MM.1S (cell line): ENCODE data around the gene SPRR1B.

Experiments
- DNase-seq: peaks from one replicate; pipeline ENCODE4 v3.0.0-alpha.2; 2015
- H2AFZ ChIP-seq: fragments of 300-600 bp; sonication (generic); 2 replicates; pipeline ENCODE4 v1.6.0; 2016; ENCODE audit warnings: antibody characterized with exemption, low read length
- H3F3A ChIP-seq: fragments of 300-600 bp; sonication (generic); 2 replicates; pipeline ENCODE4 v1.6.1; 2016; ENCODE audit warnings: mild to moderate bottlenecking, antibody characterized with exemption, low read length, moderate library complexity, mixed read lengths; ENCODE audit not compliant: insufficient read depth
- H3K27ac ChIP-seq: fragments of 300-600 bp; sonication (generic); 2 replicates; pipeline ENCODE4 v1.5.1; 2016; ENCODE audit warnings: mild to moderate bottlenecking, low read length
- H3K27me3 ChIP-seq: fragments of 300-600 bp; sonication (generic); replicated peaks from 2 replicates; pipeline ENCODE4 v1.6.0; 2016; ENCODE audit warnings: low read length; ENCODE audit not compliant: insufficient read depth
- H3K36me3 ChIP-seq: fragments of 300-600 bp; sonication (generic); replicated peaks from 2 replicates; pipeline ENCODE4 v1.6.1; 2016; ENCODE audit warnings: mild to moderate bottlenecking, low read length, mixed read lengths; ENCODE audit not compliant: insufficient read depth
- H3K4me1 ChIP-seq: fragments of 300-600 bp; sonication (generic); 2 replicates; pipeline ENCODE4 v1.6.1; 2016; ENCODE audit warnings: low read length, mixed read lengths
- H3K4me2 ChIP-seq: fragments of 300-600 bp; sonication (generic); 2 replicates; pipeline ENCODE4 v1.6.0; 2016; ENCODE audit warnings: low read depth, low read length
- H3K4me3 ChIP-seq: fragments of 300-600 bp; sonication (generic); 2 replicates; pipeline ENCODE4 v1.5.1; 2016; ENCODE audit warnings: low read length, mixed read lengths
- H3K79me2 ChIP-seq: fragments of 300-600 bp; sonication (generic); 2 replicates; pipeline ENCODE4 v1.6.1; 2016; ENCODE audit warnings: mixed run types, low read length, mixed read lengths
- H3K9ac ChIP-seq: fragments of 300-600 bp; sonication (generic); 2 replicates; pipeline ENCODE4 v1.6.1; 2016; ENCODE audit warnings: low read length, mixed read lengths
- H3K9me2 ChIP-seq: fragments of 300-600 bp; sonication (generic); replicated peaks from 2 replicates; pipeline ENCODE4 v1.6.1; 2016; ENCODE audit warnings: mild to moderate bottlenecking, low read length, mixed read lengths; ENCODE audit not compliant: insufficient read depth
- H3K9me3 ChIP-seq: fragments of 300-600 bp; sonication (generic); replicated peaks from 2 replicates; pipeline ENCODE4 v1.6.1; 2016; ENCODE audit warnings: mild to moderate bottlenecking, low read length, mixed read lengths; ENCODE audit not compliant: insufficient read depth
- H4K20me1 ChIP-seq: fragments of 300-600 bp; sonication (generic); 2 replicates; pipeline ENCODE4 v1.6.1; 2016; ENCODE audit warnings: mild to moderate bottlenecking, low read length, moderate library complexity, mixed read lengths; ENCODE audit not compliant: insufficient read depth
- EZH2 ChIP-seq: fragments of 300-600 bp; sonication (generic); optimal IDR thresholded peaks from 2 replicates; pipeline ENCODE3; 2017; ENCODE audit warnings: low read depth, mild to moderate bottlenecking, antibody characterized with exemption, low read length, mixed read lengths
- EZH2phosphoT487 ChIP-seq: fragments of 300-600 bp; sonication (generic); IDR thresholded peaks from 2 replicates; pipeline ENCODE4 v1.6.1; 2018; ENCODE audit warnings: antibody characterized with exemption, low read length
- TF ChIP-seq, protein P1 (sequence below): fragments of 300-600 bp; sonication (generic); IDR thresholded peaks from 2 replicates; pipeline ENCODE4 v1.5.1; 2016; ENCODE audit warnings: antibody characterized with exemption, low read length, mixed read lengths

SPRR1B gene

DNA sequence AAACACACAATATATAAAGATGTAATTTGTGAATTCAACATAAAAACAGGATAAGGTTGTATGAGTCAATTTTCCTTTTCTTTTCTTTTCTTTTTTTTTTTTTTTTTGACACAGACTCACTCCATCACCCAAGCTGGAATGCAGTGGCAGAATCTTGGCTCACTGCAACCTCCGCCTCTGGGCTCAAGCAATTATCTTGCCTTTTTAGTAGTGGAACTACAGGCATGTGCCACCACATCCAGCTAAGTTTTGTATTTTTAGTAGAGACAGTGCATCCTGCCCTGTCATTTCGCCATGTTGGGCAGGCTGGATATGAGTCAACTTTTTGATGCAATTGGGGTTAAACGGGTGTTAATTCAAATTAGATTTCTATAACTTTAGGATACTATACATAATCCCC is 50.7 kb downstream of the SPRR1B start:
- Histone ChIP-seq H3K27ac (no peak overlapping the region), H3K4me2 (no peak overlapping the region), H3K4me1 (no peaks in the 10 kb centered on the region), H3F3A (no peaks in the 10 kb centered on the region), H3K4me3 (no peak overlapping the region), H3K79me2 (no peaks in the 10 kb centered on the region), H3K36me3 (no peaks in the 10 kb centered on the region), H4K20me1 (no peaks in the 10 kb centered on the region), H3K9me3 (no peaks in the 10 kb centered on the region), H2AFZ (no peak overlapping the region), H3K27me3 (no peaks in the 10 kb centered on the region), H3K9ac (no peak overlapping the region), H3K9me2 (no peaks in the 10 kb centered on the region)
- no peak for DNase-seq
- TF ChIP-seq EZH2phosphoT487, result no peak
- TF ChIP-seq EZH2, result no peak
- TF ChIP-seq, protein P1, sequence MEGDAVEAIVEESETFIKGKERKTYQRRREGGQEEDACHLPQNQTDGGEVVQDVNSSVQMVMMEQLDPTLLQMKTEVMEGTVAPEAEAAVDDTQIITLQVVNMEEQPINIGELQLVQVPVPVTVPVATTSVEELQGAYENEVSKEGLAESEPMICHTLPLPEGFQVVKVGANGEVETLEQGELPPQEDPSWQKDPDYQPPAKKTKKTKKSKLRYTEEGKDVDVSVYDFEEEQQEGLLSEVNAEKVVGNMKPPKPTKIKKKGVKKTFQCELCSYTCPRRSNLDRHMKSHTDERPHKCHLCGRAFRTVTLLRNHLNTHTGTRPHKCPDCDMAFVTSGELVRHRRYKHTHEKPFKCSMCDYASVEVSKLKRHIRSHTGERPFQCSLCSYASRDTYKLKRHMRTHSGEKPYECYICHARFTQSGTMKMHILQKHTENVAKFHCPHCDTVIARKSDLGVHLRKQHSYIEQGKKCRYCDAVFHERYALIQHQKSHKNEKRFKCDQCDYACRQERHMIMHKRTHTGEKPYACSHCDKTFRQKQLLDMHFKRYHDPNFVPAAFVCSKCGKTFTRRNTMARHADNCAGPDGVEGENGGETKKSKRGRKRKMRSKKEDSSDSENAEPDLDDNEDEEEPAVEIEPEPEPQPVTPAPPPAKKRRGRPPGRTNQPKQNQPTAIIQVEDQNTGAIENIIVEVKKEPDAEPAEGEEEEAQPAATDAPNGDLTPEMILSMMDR, result no peak
